HG03066 (cell line): ENCODE data around the gene CD58.

Experiments
- ATAC-seq: cut with Tn5 transposase; IDR thresholded peaks from one replicate; pipeline ENCODE4 v1.9.1; 2021; ENCODE audit warnings: low read depth; ENCODE audit not compliant: unreplicated experiment

CD58 gene

GRCh38 chr1:116553386-116554115 is 17.3 kb downstream of the CD58 start:
- ATAC-seq = no peak

GRCh38 chr1:116546354-116546977 is 24.4 kb downstream of the CD58 start:
- ATAC-seq = no peak

- ATAC-seq = no peak
Measured at GRCh38 chr1:116545359-116545705, 25.5 kb downstream of the CD58 start.

- ATAC-seq = no peak
Measured at GRCh38 chr1:116544588-116545358, 26.1 kb downstream of the CD58 start.

GRCh38 chr1:116540088-116540487 is 30.7 kb downstream of the CD58 start:
- peak; percentile 41 for ATAC-seq

DNA sequence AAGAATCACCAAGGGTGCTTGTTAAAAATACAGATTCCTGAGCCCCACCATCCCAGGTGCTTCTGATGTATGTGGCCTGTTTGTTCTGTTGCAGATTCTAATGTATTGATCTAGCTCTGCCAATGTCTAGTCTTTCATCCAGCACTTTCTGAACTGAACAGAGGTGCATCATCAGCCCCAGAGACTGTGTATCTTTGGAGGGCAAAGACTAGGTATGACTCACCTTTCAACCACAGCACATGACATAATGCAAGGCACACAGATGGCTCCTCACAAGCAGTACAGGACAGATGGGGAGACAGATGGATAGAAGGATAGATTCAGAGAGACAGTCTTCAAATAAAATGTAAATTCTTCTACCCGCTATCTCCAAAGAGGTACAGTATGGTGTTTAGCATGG is 32.3 kb downstream of the CD58 start:
- peak; percentile 69 for ATAC-seq

DNA sequence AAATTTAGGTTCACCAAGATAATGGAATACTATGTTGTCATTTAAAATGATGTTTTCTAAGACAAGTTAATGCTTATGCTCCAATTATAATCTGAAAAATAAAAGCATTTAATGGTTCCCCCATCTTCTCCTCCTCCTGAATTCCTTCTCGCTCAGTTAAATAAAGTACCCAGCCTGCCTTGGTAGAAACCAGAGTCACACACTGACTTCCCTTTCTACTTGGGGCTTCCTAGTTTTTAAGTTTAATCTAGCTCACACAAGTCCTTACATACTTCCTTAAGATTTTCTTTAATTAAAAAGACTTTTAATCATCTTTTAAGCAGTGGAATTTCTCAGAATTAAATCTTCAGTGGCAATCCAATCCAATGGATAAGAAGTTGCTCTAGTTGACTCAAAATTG is 32.9 kb downstream of the CD58 start:
- ATAC-seq = no peak

- no peak for ATAC-seq
Measured at GRCh38 chr1:116537040-116537831, 33.6 kb downstream of the CD58 start.

GRCh38 chr1:116534014-116534739 is 36.6 kb downstream of the CD58 start:
- ATAC-seq = no peak

GRCh38 chr1:116533429-116533820 is 37.4 kb downstream of the CD58 start:
- ATAC-seq = no peak

DNA sequence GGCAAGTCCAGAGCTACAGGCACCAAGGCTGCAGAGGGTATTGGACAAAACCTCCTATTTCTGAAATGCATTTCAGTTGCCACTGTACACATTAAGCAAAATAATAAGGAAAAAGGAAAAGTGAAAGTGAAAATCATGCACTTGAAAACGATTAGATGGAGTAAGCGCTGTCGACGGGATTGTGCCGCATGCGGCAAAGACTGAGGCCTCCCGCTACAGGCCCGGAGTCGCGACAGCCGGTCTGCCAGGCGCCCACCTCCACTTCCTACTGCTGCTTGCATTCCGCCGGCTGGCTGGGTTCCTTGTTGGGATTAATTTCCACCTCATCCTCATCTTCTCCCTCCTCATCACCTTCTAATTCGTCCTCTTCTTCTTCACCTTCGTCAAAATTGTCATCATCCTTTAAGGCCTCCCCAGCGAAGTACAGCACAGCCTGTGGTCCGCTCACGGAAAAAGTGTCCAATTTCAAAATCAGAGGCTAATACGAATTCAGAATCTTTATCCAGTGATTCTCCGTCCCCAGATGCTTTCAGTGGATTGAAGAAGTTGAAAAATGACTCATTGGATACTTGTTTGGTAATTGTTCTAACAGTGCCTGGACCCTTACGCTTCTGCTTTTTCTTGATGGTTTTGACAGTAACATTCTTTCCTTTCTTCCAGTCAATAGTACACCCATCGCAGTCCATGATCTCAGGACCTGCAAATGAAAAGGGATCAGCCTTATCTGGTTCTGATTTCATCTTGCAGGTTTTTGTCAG is 38.0 kb downstream of the CD58 start:
- no peak for ATAC-seq

DNA sequence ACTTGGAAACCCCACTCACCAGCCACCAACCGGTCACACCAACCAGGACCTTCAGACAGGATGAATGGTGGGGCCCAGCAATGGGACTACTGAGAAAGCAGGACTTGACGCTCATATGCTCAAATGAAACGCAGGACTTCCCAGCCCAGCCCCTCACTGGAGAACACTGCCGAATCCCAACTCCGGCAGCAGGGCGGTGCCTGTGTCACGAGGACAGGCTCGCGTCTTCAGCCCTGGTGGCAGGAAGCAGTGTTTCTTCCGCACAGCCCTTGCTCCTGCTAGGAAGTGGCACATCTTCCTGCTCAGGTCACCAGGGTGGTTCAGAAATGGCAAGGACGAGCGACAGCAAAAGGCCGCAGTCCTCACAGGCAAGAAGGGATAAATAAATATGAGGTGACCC is 38.9 kb downstream of the CD58 start:
- no peak for ATAC-seq

- ATAC-seq = no peak
Measured at GRCh38 chr1:116529681-116530080, 41.1 kb downstream of the CD58 start.

DNA sequence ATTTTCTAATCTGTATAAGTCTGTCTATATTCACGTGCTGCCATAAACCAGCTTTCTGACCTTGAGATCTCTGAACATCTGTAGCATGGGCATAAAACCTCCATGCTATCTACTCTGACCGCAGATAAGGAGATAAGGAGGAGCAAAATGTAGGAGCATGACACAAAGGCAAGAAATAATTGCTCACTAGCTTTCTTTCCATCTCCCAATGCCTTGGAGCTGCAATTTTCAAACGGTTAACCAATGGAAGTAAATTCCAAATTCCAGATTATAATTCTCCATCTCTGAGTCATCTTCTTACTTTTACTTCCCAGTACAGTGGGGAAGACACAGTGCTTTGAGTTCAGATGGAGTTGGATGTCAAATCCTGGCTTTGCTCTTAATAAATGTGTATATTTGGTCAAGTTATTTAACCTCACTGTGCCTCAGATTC is 41.6 kb downstream of the CD58 start:
- ATAC-seq = no peak

GRCh38 chr1:116528329-116529083 is 42.3 kb downstream of the CD58 start:
- no peak for ATAC-seq

GRCh38 chr1:116525440-116525839 is 45.4 kb downstream of the CD58 start:
- no peak for ATAC-seq

DNA sequence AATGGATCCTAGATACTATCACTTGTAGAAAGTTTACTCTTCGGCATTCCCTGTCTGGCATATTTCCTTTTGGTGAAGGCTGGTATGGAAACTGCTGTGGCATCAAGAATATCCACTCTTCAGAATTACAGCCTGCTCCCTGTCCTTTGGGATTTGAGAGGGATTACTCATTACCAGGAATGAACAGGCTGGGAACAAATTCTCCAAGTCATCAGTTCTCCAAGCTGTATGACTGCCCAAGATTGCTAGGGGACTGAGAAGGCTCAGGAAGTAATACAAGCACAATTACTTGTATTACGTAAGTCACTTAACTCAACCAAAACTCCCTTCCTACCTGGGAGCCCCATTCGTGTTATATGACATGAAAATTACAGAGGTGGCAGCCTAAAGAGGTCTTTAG is 49.6 kb downstream of the CD58 start:
- ATAC-seq = no peak

- ATAC-seq = no peak
Measured at GRCh38 chr1:116518400-116518799, 52.4 kb downstream of the CD58 start.

DNA sequence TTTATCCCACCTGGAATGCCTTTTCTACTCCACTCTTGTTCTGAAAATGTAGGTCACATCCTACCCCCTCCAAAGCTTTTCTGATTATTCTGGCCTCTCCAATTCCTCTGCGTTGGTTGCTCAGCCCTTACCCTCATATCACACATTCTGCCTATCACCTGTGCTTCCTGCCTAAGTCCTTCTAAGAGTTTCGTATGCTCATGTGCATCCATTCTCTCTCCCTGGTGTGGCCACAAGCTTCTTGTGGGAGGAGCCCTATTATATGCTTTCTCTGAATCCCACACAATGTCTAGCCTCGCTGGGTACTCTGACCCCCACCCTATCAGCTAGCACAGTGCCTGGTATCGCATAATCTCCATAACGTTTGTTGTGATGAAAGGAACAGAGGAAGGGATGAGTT is 54.2 kb downstream of the CD58 start:
- no peak for ATAC-seq
